CD4-positive, alpha-beta T cell treated with Interleukin-21 for 1 hour (primary cell): Measurements from ENCODE around the gene ASF1B.

Experiments used
- DNase-seq: peaks from one replicate; pipeline ENCODE4 v3.0.0-alpha.2; 2020

The ASF1B gene

GRCh38 chr19:14106840-14107239 is 29.5 kb downstream of the ASF1B start:
- DNase-seq: no peak

GRCh38 chr19:14105680-14106079 is 30.7 kb downstream of the ASF1B start:
- DNase-seq: no peak

GRCh38 chr19:14103310-14103709 is 33.1 kb downstream of the ASF1B start:
- no peak for DNase-seq

- no peak for DNase-seq
Measured at GRCh38 chr19:14102756-14103155, 33.6 kb downstream of the ASF1B start.

- no peak for DNase-seq
Measured at GRCh38 chr19:14102102-14102696, 34.2 kb downstream of the ASF1B start.

GRCh38 chr19:14101003-14101545 is 35.3 kb downstream of the ASF1B start:
- DNase-seq: no peak

- no peak for DNase-seq
Measured at GRCh38 chr19:14097532-14098151, 38.7 kb downstream of the ASF1B start.

- no peak for DNase-seq
Measured at GRCh38 chr19:14096272-14096992, 40.0 kb downstream of the ASF1B start.

- DNase-seq: no peak
Measured at GRCh38 chr19:14094854-14095253, 41.5 kb downstream of the ASF1B start.

- DNase-seq: no peak
Measured at GRCh38 chr19:14093117-14093823, 43.1 kb downstream of the ASF1B start.

GRCh38 chr19:14091813-14092462 is 44.5 kb downstream of the ASF1B start:
- no peak for DNase-seq

GRCh38 chr19:14091081-14091812 is 45.1 kb downstream of the ASF1B start:
- peak; percentile 70 for DNase-seq

GRCh38 chr19:14090509-14091080 is 45.8 kb downstream of the ASF1B start, which contains the start of gene SAMD1:
Gene SAMD1, minus strand, starts transcription at chr19:14090751.
- DNase-seq: peak; percentile 91

- peak; percentile 49 for DNase-seq
Measured at GRCh38 chr19:14089662-14090508, 46.5 kb downstream of the ASF1B start.

- peak; percentile 28 for DNase-seq
Measured at GRCh38 chr19:14089412-14089661, 47.1 kb downstream of the ASF1B start.

GRCh38 chr19:14088634-14089411 is 47.6 kb downstream of the ASF1B start:
- no peak for DNase-seq

GRCh38 chr19:14086098-14086497 is 50.3 kb downstream of the ASF1B start:
- no peak for DNase-seq

- no peak for DNase-seq
Measured at GRCh38 chr19:14085309-14085995, 50.9 kb downstream of the ASF1B start, which contains the start of gene C19orf67. Gene C19orf67, minus strand, starts transcription at chr19:14085783. Its CDS starts 156 bp downstream, at chr19:14085627.

GRCh38 chr19:14082675-14082960 is 53.8 kb downstream of the ASF1B start:
- DNase-seq: no peak
